Adrenal gland (tissue), 12 donors: ENCODE data around the gene SULT2B1. TPM values are rescaled to one million over a fixed set of nuclear protein-coding genes. Genes with fewer than 3 reads are reported as not detected.

Experiments used
- DNase-seq, 7 donors: peaks; one replicate each; pipeline ENCODE4 v3.0.0-alpha.2; 2019 to 2020
- H3K27ac ChIP-seq, 5 donors: fragments of 200-600 bp; sonication (generic) in 4 of 5; 1 replicate in 3 of 5; 2 replicates in 2 of 5; pipeline versions ENCODE4 v1.5.1 to v1.8.0; 2016 to 2020; ENCODE audit warnings: mild to moderate bottlenecking in 1 of 5
- H3K27me3 ChIP-seq: fragments of 200-600 bp; 2 replicates; pipeline ENCODE4 v1.8.0; 2021
- H3K36me3 ChIP-seq, 2 donors: fragments of 200-600 bp; replicated peaks in 1 of 2; 1 replicate in 1 of 2; 2 replicates in 1 of 2; pipeline versions ENCODE4 v1.5.1 to v1.8.0; 2018 to 2022
- H3K4me1 ChIP-seq, 2 donors: fragments of 200-600 bp; replicated peaks in 1 of 2; 1 replicate in 1 of 2; 2 replicates in 1 of 2; pipeline versions ENCODE4 v1.5.1 to v1.8.0; 2018 to 2021
- H3K4me3 ChIP-seq, 4 donors: fragments of 200-600 bp; sonication (generic) in 3 of 4; one replicate each; pipeline ENCODE4 v1.5.1; 2016 to 2018
- H3K9me3 ChIP-seq, 3 donors: fragments of 200-600 bp; sonication (generic) in 1 of 3; replicated peaks in 1 of 3; 1 replicate in 2 of 3; 2 replicates in 1 of 3; pipeline versions ENCODE4 v1.5.1 to v1.8.0; 2016 to 2021
- CTCF ChIP-seq, 6 experiments: fragments of 450-650 bp in 4 of 6; fragments of 200-600 bp in 2 of 6; sonication (generic) in 1 of 6; IDR thresholded peaks; 1 replicate in 5 of 6; 2 replicates in 1 of 6; pipeline versions ENCODE4 v1.5.1 to v1.8.0; 2016 to 2021; ENCODE audit warnings: antibody characterized with exemption in 6 of 6, mild to moderate bottlenecking in 2 of 6, moderate library complexity in 1 of 6
- POLR2A ChIP-seq, 2 donors: fragments of 450-650 bp; IDR thresholded peaks; one replicate each; pipeline ENCODE4 v1.6.1; 2017; ENCODE audit warnings: antibody characterized with exemption in 2 of 2, mild to moderate bottlenecking in 2 of 2, moderate library complexity in 1 of 2
- WGBS, 4 donors: extraction: QIAGEN DNeasy Blood & Tissue Kit in 2 of 4; methylation state at CpG; one replicate each; pipeline versions ENCODE4 v1.1.5 to v1.1.7; 2013 to 2017; 5-methylcytosine and 5-hydroxymethylcytosine counted together
- intact Hi-C, 2 donors: fragments of 100-400 bp; cut with DNase I; formaldehyde crosslinking; loops; one replicate each; pipeline versions ENCODE4 v1.14.1 to v1.15.0; 2022 to 2023
- polyA plus RNA-seq, 3 donors: library from polyadenylated mRNA; stranded (reverse); fragments of 200-250 nt in 2 of 3; fragments of 350-450 nt in 1 of 3; fragmentation: Illumina TruSeq in 1 of 3; extraction: RNeasy Lipid Tissue Mini Kit (QIAGEN cat#74804) in 1 of 3; gene quantifications; one replicate each; pipeline ENCODE4 v1.2.3, GENCODE V29; 2013 to 2014
- total RNA-seq, 9 donors: library from RNA; depleted of rRNA in 4 of 9; stranded (reverse); fragments of >200 nt in 4 of 9; fragments of 120-200 nt in 1 of 9; fragmentation: NEBNext Ultra II Directional in 1 of 9; extraction: Animal tissue kit (Norgen Biotek cat#: 25700) in 1 of 9; gene quantifications; one replicate each; pipeline versions ENCODE4 v1.1.0 to v1.2.4, GENCODE V29; 2013 to 2023
- donor health status: healthy with polysubstance abuse.
- donor health status: Bipolar disorder and iron deficiency.
- donor health status: DM: yes; HTN: yes; CAD: no.
- donor health status: DM: no; HTN: no; CAD: no.
- donor health status: DM: no; HTN: no; CAD: no.
- donor health status: DM: yes; HTN: yes; CAD: no.

The SULT2B1 gene
- total and polyA plus RNA-seq, 12 donors: 0.22 to 1.4 (median 0.52) TPM; not detected in 3

DNA sequence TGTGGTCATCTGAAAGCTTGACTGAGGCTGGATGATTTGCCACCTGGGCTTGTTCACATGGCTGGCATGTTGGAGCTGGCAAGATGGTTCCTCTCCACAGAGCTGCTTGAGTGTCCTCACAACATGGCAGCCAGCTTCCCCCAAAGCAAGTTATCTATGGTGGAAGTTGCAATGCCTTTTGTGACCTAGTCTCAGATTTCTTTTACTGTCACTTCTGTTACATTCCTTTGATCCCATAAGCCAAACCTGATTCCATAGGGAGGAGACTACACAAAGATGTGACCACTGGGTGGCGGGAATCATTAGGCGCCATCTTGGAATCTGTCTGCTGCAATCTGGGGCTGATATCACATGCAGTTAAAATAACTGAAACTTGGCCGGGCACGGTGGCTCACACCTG is 22.8 kb upstream of the SULT2B1 start:
- intact Hi-C loops: no loop called here
- peaks cover 0 to 12% (median 0%) of the 10 kb centered on the region in 3 donors for H3K9me3 ChIP-seq
- TF ChIP-seq CTCF (IDR thresholded peaks at IDR 0.05): no peak
- no peak for TF ChIP-seq POLR2A (IDR thresholded peaks at IDR 0.05)
- no peak overlapping the region for H3K4me3 ChIP-seq
- no peak for DNase-seq
- no peaks in the 10 kb centered on the region for H3K27me3 ChIP-seq
- H3K4me1 ChIP-seq: no peaks in the 10 kb centered on the region
- 89 to 97% (median 94%) methylated on average over 4 of the region's 4 CpGs for WGBS, 4 donors
- H3K36me3 ChIP-seq: no peaks in the 10 kb centered on the region
- no peak overlapping the region for H3K27ac ChIP-seq

DNA sequence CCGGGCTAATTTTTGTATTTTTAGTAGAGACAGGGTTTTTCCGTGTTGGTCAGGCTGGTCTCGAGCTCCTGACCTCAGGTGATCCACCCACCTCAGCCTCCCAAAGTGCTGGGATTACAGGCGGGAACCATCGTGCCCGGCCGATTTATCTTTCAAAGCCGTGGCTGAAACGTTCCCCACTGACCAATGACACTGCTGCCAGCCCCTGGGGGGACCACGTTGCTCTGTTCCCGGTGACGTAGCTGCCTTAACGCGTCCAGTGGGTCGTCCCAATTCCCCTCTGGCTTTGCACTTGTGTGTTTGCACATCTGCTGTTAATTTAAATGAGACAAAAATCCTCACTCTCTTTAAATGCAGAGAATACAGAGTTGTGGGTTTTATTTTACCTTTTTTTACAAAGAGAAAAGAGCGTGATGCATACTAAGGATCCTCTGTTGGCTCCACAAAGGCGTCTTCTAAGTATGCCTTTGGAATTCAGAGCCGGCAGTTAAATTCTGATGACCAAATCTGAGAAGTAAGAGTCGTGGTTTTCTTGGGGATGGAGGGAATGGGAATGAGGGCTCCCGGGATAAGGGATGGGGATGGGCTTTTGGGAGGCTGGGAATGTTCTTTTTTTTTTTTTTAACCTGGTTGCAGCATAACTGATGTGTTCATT is 21.8 kb upstream of the SULT2B1 start:
- WGBS, 4 donors: 65 to 72% (median 67%) methylated on average over 20 of the region's 20 CpGs

GRCh38 chr19:48530770-48531169 is 21.2 kb upstream of the SULT2B1 start:
- Histone ChIP-seq H3K4me3 (no peak overlapping the region), H3K9me3 (peaks cover 0 to 12% (median 0%) of the 10 kb centered on the region in 3 donors), H3K27ac (no peak overlapping the region), H3K4me1 (no peaks in the 10 kb centered on the region), H3K36me3 (no peaks in the 10 kb centered on the region), H3K27me3 (no peaks in the 10 kb centered on the region)
- TF ChIP-seq POLR2A (IDR thresholded peaks at IDR 0.05) (no peak), CTCF (IDR thresholded peaks at IDR 0.05) (no peak)
- no peak for DNase-seq
- intact Hi-C loops: no loop called here
- WGBS, 4 donors: 78 to 86% (median 82%) methylated on average over 6 of the region's 6 CpGs

More for the DNA sequence above, 21.8 kb upstream of the SULT2B1 start:
- intact Hi-C loops: no loop called here
- no peaks in the 10 kb centered on the region for H3K36me3 ChIP-seq
- no peak overlapping the region for H3K27ac ChIP-seq
- H3K4me1 ChIP-seq: no peaks in the 10 kb centered on the region
- TF ChIP-seq CTCF (IDR thresholded peaks at IDR 0.05) (no peak), POLR2A (IDR thresholded peaks at IDR 0.05) (no peak)
- no peaks in the 10 kb centered on the region for H3K27me3 ChIP-seq
- DNase-seq: no peak
- no peak overlapping the region for H3K4me3 ChIP-seq
- peaks cover 0 to 12% (median 0%) of the 10 kb centered on the region in 3 donors for H3K9me3 ChIP-seq

- H3K27me3 ChIP-seq: no peaks in the 10 kb centered on the region
- H3K4me3 ChIP-seq: no peak overlapping the region
- DNase-seq: peak in 4 of 7 donors; percentile 58 to 77 (median 62)
- TF ChIP-seq CTCF (IDR thresholded peaks at IDR 0.05) (no peak), POLR2A (IDR thresholded peaks at IDR 0.05) (no peak)
- no peaks in the 10 kb centered on the region for H3K36me3 ChIP-seq
- no peak overlapping the region for H3K27ac ChIP-seq
- H3K4me1 ChIP-seq: no peaks in the 10 kb centered on the region
- intact Hi-C loops: no loop called here
- no peaks in the 10 kb centered on the region for H3K9me3 ChIP-seq
- WGBS, 4 donors: 50 to 57% (median 54%) methylated on average over 10 of the region's 10 CpGs
Measured at GRCh38 chr19:48533770-48534169, 18.2 kb upstream of the SULT2B1 start.
